Bronchial epithelial cell (primary cell): ENCODE data around the gene PRAMEF14. TPM values are rescaled to one million over a fixed set of nuclear protein-coding genes. Genes with fewer than 3 reads are reported as not detected.
"Not testable (repeated sequence)": the region's sequence is repeated elsewhere in the genome, so short reads cannot be mapped to it uniquely, and the experiment has no call there.

Experiments used
- DNase-seq: peaks from one replicate; pipeline ENCODE4 v3.0.0-alpha.2; 2010; ENCODE audit warnings: low read depth
- FAIRE-seq: peaks from 2 replicates; lab custom pipeline; 2011; peaks lifted over from hg19 to GRCh38; lab: Jason Lieb, UNC
- H3K27me3 ChIP-seq: 2 replicates; pipeline ENCODE4 v1.5.1; 2011; ENCODE audit warnings: low read length; ENCODE audit not compliant: control insufficient read depth, insufficient read depth
- H3K36me3 ChIP-seq: 2 replicates; pipeline ENCODE4 v1.5.1; 2011; ENCODE audit warnings: low read length; ENCODE audit not compliant: control insufficient read depth, insufficient read depth
- H3K4me3 ChIP-seq: 2 replicates; pipeline ENCODE4 v1.5.1; 2011; ENCODE audit warnings: mild to moderate bottlenecking, low read depth, low read length, control low read depth
- total RNA-seq: library from RNA; depleted of rRNA; stranded (reverse); fragments of >200 nt; gene quantifications from 2 replicates; pipeline ENCODE4 v1.2.1, GENCODE V29; 2014

The PRAMEF14 gene, protein sequence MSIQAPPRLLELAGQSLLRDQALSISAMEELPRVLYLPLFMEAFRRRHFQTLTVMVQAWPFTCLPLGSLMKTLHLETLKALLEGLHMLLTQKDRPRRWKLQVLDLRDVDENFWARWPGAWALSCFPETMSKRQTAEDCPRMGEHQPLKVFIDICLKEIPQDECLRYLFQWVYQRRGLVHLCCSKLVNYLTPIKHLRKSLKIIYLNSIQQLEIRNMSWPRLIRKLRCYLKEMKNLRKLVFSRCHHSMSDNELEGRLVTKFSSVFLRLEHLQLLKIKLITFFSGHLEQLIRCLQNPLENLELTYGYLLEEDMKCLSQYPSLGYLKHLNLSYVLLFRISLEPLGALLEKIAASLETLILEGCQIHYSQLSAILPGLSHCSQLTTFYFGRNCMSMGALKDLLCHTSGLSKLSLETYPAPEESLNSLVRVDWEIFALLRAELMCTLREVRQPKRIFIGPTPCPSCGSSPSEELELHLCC
- total RNA-seq = not detected in 2 replicates

DNA sequence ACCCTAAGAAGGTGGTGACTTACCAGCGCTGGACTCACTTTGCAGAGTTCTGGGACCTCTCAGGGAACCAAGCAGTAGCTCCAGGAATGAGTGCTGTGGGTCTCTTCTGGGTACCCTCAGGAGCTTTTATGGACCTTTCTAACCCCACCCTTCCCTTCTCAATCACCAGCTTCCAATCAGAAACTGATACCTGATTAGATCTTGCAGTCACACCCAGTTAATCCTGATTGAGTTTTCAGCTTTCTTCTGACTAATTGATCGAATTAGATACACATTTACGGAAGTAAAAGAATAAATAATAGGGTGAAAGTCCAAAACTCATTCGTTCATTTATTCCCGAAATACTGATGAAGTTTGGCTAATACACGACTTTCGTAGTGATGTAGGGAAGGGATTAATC, at the start of gene PRAMEF14:
Gene PRAMEF14 (minus strand): TSS at position 101 of the 400 bp plus-strand sequence. CDS start 1,820 bp downstream, outside the sequence.
- DNase-seq, FAIRE-seq, H3K4me3 ChIP-seq: not testable (repeated sequence)

DNA sequence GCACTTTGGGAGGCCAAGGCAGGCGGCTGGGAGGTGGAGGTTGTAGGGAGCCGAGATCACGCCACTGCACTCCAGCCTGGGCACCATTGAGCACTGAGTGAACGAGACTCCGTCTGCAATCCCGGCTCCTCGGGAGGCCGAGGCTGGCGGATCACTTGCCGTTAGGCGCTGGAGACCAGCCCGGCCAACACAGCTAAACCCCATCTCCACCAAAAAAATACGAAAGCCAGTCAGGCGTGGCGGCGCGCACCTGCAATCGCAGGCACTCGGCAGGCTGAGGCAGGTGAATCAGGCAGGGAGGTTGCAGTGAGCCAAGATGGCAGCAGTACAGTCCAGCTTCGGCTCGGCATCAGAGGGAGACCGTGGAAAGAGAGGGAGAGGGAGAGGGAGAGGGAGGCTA, 48.4 kb upstream of the PRAMEF14 start:
- not testable (repeated sequence) for DNase-seq, H3K4me3 ChIP-seq, H3K36me3 ChIP-seq, H3K27me3 ChIP-seq, FAIRE-seq

More for the DNA sequence above, at the start of gene PRAMEF14:
- H3K36me3 ChIP-seq, H3K27me3 ChIP-seq: not testable (repeated sequence)

DNA sequence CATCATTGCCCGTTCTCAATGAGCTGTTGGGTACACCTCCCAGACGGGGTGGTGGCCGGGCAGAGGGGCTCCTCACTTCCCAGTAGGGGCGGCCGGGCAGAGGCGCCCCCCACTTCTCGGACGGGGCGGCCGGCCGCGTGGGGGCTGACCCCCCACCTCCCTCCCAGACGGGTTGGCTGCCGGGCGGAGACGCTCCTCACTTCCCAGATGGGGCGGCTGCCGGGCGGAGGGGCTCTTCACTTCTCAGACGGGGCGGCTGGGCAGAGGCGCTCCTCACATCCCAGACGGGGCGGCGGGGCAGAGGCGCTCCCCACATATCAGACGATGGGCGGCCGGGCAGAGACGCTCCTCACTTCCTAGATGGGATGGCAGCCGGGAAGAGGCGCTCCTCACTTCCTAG, 47.8 kb upstream of the PRAMEF14 start:
- H3K36me3 ChIP-seq, FAIRE-seq, H3K27me3 ChIP-seq, H3K4me3 ChIP-seq, DNase-seq: not testable (repeated sequence)

DNA sequence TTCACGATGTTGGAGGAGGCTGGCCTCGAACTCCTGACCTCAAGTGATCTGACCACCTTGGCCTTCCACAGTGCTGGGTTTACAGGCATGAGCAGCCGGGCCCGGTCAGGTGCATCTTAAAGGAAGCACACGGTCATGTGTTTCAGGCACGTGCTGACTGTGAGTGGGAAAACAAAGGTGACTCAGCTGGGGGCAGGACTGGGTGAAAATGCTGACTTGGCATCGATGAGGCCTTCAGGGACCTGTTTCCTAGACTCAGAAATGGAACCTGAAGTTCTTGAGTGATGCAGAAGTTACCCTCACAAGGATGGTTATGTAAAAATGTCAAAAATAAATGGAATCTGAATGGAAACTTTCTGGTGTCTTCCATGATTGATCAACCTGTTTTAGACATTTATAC, 46.1 kb upstream of the PRAMEF14 start:
- not testable (repeated sequence) for DNase-seq, H3K36me3 ChIP-seq, FAIRE-seq, H3K4me3 ChIP-seq, H3K27me3 ChIP-seq

DNA sequence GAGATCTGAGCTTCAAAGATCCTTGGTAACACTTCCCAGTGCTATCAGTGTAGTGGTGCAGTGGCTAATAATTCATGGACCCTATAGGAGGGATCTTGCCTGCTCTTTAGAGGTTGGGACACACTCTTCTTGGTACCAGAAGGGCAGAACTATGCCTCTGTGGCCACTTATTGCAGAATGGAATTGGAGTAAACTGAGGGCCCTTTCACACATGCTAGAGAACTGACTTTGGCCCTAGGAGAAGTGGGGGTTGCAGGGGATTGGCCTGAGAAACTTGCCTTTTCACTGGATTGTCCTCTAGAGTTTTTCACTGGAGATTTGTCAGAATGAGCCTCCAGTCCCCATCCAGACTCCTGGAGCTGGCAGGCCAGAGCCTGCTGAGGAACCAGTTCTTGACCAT, 42.4 kb upstream of the PRAMEF14 start, which contains the start of gene PRAMEF17:
Gene PRAMEF17 (plus strand): TSS at position 301 of the 400 bp plus-strand sequence. CDS start 26 bp downstream, at position 327.
- not testable (repeated sequence) for H3K4me3 ChIP-seq, FAIRE-seq, DNase-seq, H3K27me3 ChIP-seq, H3K36me3 ChIP-seq

DNA sequence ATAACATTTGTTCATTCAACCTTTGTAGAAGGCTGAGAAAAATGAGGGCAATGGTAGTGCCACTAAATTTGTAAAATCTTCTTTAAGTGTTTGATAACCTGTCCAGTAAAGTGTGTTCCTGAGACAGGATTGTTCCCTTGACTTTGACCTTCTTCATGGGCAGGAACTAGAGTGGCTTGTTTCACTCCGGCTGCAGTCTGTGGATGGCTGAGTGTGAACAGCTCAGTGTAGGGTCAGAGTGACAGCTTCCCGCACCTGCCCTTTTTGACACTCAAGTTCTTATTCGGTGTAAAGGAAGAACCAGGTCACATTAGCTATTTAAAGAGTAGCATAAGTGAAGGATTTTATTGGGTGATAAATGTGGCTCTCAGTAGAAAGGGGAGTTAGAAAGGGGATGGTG, 33.4 kb upstream of the PRAMEF14 start:
- FAIRE-seq, H3K27me3 ChIP-seq, H3K36me3 ChIP-seq, H3K4me3 ChIP-seq, DNase-seq: not testable (repeated sequence)

DNA sequence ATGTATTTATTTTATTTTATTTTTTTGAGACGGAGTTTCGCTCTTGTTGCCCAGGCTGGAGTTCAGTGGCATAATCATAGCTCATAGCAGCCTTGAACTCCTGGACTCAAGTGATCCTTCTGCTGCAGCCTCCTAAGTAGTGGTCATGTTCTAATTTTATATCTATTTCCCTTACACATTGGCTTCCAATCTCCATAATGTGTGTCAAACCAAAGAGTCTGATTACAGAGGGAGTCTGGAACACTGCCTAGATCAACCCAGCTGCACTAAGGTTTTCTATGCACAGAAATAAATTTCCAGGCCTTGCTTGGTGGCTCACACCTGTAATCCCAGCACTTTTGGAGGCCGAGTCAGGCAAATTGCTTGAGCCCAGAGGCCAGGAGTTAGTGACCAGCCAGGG, 32.0 kb upstream of the PRAMEF14 start:
- H3K4me3 ChIP-seq, H3K27me3 ChIP-seq, FAIRE-seq, H3K36me3 ChIP-seq, DNase-seq: not testable (repeated sequence)

DNA sequence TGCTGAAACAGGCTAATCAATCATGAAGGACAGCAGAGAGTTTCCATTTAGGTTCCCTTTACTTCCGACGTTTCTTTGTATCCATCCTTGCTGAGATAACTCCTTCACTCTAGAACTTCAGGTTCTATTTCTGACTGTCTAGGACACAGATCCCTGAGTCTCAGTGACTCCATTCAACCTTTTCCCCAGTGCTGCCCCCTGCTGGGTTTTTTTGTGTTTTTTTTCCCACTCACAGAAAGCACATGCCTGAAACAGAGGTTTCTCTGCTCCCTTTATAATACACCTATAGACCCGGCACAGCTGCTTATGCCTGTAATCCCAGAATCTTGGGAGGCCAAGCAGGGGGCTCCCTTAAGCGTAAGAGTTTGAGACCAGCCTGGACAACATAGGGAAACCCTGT, 21.6 kb upstream of the PRAMEF14 start:
- H3K36me3 ChIP-seq, H3K27me3 ChIP-seq, DNase-seq, H3K4me3 ChIP-seq, FAIRE-seq: not testable (repeated sequence)

DNA sequence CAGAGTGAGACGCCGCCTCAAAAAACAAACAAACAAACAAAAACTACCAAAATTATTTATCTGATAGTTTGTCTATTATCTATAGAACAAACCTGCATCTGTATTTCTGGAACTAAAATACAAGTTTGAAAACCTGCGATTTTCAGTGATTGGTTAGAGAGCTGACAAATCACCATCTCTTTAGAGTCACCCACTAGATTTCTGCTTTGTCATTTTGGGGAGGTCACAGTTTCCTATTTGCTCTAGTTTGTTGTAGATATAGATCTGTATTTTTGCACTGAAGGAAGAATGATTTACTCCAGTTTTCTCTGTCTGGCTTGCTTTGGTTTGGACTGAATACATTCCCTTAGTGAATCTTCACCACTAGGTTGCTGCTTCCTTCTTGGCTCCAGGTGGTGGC, 19.6 kb upstream of the PRAMEF14 start:
- FAIRE-seq, H3K36me3 ChIP-seq: not testable (repeated sequence)

DNA sequence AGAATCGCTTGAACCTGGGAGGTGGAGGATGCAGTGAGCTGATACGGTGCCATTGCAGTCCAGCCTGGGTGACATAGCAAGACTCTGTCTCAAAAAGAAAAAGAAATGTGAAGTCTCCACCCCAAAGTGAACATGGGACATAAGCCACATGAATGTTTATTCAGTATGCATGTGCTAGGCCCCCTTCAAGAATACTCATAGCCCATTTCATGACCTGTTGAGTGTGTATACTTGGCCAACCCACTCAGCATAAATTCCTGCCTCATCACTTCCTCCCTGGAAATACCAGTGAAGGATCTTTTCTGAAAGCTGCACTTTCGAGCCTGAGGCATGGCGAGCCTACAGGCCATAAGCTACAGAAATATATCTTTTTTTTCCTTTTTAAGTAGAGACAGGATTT, 18.0 kb upstream of the PRAMEF14 start:
- FAIRE-seq, H3K27me3 ChIP-seq, DNase-seq, H3K36me3 ChIP-seq, H3K4me3 ChIP-seq: not testable (repeated sequence)

More for the DNA sequence above, 19.6 kb upstream of the PRAMEF14 start:
- not testable (repeated sequence) for H3K4me3 ChIP-seq, H3K27me3 ChIP-seq, DNase-seq

DNA sequence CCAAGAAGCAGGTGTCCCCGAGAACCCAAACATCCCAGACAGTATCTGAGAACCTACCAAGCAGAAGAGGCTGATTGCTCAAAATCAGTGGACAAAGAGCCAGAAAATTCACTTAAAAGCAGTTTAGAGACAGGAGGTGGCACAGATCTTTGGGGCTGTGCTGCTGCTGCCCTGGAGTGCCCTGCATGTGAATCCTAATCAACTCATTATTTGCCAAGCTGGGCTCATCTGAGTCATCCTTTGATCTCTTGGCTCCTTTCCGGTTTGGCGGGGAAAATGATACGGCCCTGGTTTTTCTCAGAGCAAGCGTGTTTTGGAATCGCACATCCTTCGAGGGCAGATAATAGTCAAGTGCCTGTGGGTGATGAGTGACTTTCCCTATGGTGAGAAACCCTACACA, 15.4 kb upstream of the PRAMEF14 start:
- H3K36me3 ChIP-seq, DNase-seq, H3K27me3 ChIP-seq, H3K4me3 ChIP-seq: not testable (repeated sequence)
- FAIRE-seq = peak; percentile 47
